ENCODE results near the gene ADGRL3.
A peak's percentile ranks its signal among the peaks of the same experiment; 100 is the strongest.
"Not testable (repeated sequence)": the region's sequence is repeated elsewhere in the genome, so short reads cannot be mapped to it uniquely, and the experiment has no call there.

The ADGRL3 gene

DNA sequence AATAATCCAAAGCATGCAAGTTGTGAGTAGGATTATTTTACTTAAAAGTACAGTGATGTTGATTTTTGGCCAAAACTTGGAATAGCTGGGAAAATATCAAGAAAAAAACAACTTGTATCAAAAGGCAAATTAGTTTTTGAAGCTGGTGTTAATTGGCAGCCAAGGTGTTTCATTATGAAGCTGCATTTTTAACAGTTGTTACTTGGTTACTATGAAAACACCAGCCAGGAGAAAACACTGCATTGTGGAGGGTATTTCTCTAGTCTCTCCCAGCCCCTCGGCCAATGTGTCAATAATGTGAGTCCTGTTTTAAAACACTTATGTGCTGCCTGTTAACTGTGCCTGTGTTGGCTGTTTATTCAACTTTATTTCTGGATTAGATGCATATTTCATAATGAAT is 733.4 kb downstream of the ADGRL3 start:
- DNase-seq: no peak

GRCh38 chr4:61934198-61934597 is 734.1 kb downstream of the ADGRL3 start:
- no peak for DNase-seq

GRCh38 chr4:61938250-61938846 is 738.2 kb downstream of the ADGRL3 start:
- no peak for DNase-seq

- DNase-seq: no peak
Observed at GRCh38 chr4:61950625-61951024, 750.5 kb downstream of the ADGRL3 start.

- DNase-seq: no peak
Observed at GRCh38 chr4:61953386-61953785, 753.3 kb downstream of the ADGRL3 start.

- no peak for DNase-seq
Observed at GRCh38 chr4:61958591-61958990, 758.5 kb downstream of the ADGRL3 start.

- DNase-seq: no peak
Observed at GRCh38 chr4:61959087-61959486, 759.0 kb downstream of the ADGRL3 start.

- DNase-seq: no peak
Observed at GRCh38 chr4:61984260-61984909, 784.3 kb downstream of the ADGRL3 start.

DNA sequence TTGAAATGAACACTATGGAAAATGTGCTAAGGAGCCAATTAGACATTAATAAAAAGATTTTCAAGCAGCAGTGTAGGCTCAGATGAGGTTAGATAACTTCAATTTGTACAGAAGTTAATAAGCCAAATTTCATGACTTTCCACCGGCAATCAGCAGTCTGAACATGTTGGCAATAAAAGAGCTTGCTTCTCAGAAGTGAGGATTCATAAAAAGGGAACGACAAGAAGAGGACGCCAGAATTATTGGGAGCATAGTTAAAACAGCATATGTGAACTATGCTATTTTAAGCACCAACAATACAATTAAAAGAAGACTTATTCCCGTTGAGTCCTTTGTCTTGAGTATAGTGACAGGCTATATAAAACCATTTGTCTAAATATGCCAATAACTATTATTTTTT is 785.3 kb downstream of the ADGRL3 start:
- DNase-seq: no peak

- not testable (repeated sequence) for DNase-seq
Observed at GRCh38 chr4:61986929-61987328, 786.8 kb downstream of the ADGRL3 start.

GRCh38 chr4:61992351-61992750 is 792.2 kb downstream of the ADGRL3 start:
- peak; percentile 84 to 90 for DNase-seq

GRCh38 chr4:61994036-61994435 is 793.9 kb downstream of the ADGRL3 start:
- DNase-seq: no peak

GRCh38 chr4:61995717-61996340 is 795.7 kb downstream of the ADGRL3 start:
- no peak for DNase-seq

DNA sequence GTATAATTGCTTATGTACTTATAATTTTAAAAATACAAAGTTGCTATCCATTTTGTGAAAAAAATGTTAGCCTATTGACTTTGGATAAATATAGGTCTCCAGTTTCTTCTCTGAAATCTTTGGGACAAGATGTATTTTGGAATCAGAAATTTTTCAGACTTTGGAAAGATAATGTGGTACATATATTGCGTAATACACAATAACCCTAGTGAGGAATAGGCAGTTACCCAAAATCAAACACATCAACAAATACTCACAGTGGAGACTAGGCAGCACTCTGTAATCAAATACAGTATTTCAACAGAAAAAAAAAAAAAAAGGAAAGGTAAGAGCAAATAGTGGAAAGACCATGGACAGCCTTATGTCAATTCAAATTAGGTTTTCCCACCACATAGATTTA is 796.8 kb downstream of the ADGRL3 start:
- DNase-seq: no peak

GRCh38 chr4:61997831-61998230 is 797.7 kb downstream of the ADGRL3 start:
- no peak for DNase-seq

DNA sequence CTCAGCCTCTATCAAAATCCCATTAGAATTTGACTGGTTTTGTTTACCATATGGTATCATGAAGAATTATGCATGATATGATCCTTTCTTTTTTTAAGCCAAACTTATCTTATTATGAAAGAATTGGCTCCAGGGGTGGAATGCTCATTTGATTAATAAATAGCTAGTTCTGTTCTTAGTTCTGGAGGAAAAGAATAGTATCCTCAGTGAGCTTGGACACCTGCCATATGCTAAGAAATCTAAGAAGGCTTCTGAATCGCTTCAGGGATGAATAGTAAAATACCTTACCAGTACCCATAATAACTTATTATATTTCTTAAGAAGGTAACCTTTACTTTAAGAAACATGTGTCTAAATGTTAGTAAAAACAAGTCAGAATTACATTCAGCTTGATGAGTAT is 803.6 kb downstream of the ADGRL3 start:
- DNase-seq: peak in 1 of 2 experiments; percentile 36

DNA sequence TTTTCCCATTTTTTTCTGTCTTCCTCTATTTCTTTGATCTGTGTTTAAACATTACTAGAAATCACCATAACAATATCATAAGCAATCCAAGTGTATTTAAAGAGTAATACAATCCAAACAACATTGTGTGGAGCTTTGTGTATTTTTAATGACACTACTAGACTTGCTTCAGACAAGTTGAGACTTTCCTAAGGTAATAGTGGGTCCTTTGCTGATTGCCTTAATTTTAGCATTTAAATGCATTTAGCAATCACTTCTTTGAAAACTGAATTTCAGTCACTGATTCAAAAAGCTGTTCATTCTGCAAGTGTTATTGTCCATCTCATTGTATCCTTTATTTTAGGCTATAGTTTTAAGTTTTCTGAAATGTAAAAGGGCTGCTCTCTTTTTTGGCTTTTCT is 804.8 kb downstream of the ADGRL3 start:
- no peak for DNase-seq

DNA sequence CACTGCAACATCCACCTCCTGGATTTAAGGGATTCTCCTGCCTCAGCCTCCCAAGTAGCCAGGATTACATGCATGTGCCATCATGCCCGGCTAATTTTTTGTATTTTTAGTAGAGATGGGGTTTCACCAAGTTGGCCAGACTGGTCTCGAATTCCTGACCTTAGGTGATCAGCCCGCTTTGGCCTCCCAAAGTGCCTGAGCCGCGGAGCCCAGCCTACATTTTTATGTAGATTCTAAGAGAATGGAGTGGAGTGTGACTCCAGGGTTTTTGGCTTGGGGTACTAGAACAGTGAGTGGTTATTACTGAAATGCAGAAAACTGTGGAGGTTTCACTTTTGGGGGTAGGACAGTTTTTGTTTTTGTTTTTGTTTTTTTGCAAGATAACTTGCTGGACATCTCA is 806.0 kb downstream of the ADGRL3 start:
- DNase-seq: no peak

DNA sequence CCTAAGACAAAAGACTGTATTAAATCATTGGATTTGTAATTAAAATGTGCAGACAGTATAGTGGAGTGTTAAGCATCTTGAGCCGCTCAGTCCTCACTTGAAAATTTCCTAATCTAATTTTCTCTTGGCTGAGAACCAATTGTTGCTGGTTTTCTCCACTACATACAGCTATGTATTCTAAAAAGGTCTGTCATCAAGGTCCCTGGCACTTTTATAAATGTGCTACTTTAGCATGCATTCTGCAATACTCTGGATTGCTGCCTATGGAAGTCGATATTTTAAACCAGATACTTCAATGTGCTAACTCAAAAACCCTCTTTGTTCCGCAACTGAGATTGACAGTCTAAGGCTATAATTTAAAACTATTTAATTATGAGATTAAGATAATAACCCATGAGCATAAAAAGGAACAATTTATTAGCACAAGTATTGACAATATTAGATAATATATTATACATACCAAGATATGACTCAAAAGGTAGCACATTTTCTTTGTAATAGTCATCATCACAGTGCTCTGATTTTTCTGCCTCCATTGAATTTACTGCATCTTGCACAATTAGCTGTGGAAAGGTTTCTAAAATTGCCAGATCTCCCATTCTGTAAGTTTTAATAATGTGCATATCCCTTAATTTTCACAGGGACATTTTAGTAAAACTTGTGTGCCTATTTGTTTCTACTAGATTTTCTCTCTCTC is 815.1 kb downstream of the ADGRL3 start:
- peak; percentile 33 to 84 for DNase-seq

GRCh38 chr4:62018537-62018936 is 818.4 kb downstream of the ADGRL3 start:
- no peak for DNase-seq

DNA sequence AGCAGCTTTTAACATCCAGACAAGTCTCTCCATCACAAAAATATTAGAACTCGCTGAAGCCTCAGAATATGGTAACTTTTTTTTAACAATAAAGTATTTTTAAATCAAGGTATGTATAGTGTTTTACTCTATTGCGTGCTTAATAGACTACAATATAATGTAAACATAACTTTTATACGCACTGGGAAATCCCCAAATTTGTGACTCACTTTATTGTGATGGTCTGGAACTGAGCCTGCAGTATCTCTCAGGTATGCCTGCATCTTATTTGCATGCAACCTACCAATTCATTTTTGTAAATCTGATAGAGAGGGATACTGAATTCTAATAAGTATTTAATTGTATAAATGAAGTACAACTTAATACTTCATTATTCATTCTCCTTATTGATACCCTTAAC is 823.5 kb downstream of the ADGRL3 start:
- DNase-seq: no peak

GRCh38 chr4:62028745-62029144 is 828.6 kb downstream of the ADGRL3 start:
- DNase-seq: no peak

DNA sequence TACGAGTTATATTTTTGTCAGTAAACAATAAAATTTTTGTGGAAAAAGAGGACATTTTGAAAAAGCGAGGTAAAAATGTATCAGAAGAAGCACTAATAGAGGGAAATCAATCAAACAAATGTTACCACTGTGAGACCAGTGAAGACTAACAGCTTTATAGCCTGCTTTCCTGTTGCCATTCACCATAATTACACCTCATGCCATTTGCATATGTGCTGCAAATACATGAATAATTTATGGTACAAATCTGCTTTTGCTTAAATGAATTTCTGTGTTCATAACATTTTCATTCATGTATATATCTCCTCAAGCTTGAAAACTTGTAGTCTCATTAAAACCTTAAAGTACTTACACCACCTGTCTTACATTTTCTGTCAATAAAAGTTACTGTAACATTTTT is 830.8 kb downstream of the ADGRL3 start:
- DNase-seq: no peak

GRCh38 chr4:62037571-62037970 is 837.4 kb downstream of the ADGRL3 start:
- DNase-seq: no peak
